ENCODE results near the gene MZT2A. TPM values are rescaled to one million over a fixed set of nuclear protein-coding genes. Genes with fewer than 3 reads are reported as not detected.
"Not testable (repeated sequence)": the region's sequence is repeated elsewhere in the genome, so short reads cannot be mapped to it uniquely, and the experiment has no call there.

MZT2A gene
- total and polyA plus RNA-seq, 9 of the 15 experiments (the other 6 are each of a cell fraction or from before 2014, with no cell fraction given), result 5.8 to 355 (median 101) TPM

DNA sequence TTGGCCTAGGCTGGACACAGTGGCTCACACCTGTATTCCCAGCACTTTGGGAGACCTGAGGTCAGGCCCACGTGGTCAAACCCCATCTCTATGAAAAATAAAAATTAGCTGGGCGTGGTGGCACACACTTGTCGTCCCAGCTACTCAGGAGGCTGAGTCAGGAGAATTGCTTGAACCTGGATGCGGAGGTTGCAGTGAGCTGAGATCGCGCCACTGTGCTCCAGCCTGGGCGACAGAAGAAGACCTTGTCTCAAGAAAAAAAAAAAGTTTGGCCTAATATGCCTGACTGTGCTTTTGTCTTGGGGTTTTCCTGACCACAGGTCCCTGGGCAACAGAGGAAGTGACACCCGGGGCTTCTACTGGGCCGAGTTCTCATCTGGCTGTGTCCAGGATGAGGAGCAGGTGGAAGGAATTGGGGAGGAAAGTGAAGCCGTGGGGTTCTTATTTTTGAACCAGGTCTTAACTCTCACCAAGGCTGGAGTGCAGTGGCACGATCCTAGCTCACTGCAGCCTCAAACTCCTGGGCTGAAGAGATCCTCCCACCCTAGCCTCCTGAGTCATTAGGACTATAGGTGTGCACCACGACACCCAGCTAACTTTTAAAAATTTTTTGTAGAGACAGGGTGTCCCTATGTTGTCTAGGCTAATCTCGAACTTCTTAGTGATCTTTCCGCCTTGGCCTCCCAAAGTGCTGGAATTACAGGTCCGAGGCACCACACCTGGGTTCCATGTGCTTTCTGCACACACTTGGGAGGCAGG lies 22.4 kb upstream of the MZT2A start:
- H3K27ac ChIP-seq (ENCODE audit: extremely low read depth, low read depth, low read length); POLR2A ChIA-PET; ATAC-seq; H4K20me1 ChIP-seq (replicated peaks; ENCODE audit: control insufficient read depth, insufficient read depth, low read length); H2AFZ ChIP-seq (ENCODE audit: low read depth, low read length); H3K4me2 ChIP-seq (ENCODE audit: insufficient read depth, low read length); H3K9me1 ChIP-seq (ENCODE audit: control insufficient read depth, insufficient read depth, low read length); H3K9me3 ChIP-seq (replicated peaks; ENCODE audit: control insufficient read depth, insufficient read depth, low read depth, low read length); FAIRE-seq; DNase-seq (ENCODE audit: extremely low read depth in 1 of 4, low spot score in 3 of 4); H3K4me3 ChIP-seq; H3K79me2 ChIP-seq (ENCODE audit: control insufficient read depth, insufficient read depth, low read length); intact Hi-C loops (cut with micrococcal nuclease); H3K9ac ChIP-seq (ENCODE audit: insufficient read depth in 1 of 2, low read depth in 2 of 2, low read length in 2 of 2); CTCF ChIA-PET (ENCODE audit: low intra/inter-chr PET ratio); BruUV-seq (replicated peaks); H3K27me3 ChIP-seq (ENCODE audit: control insufficient read depth in 2 of 2, insufficient read depth in 2 of 2, low read length in 2 of 2): not testable (repeated sequence)
- WGBS (ENCODE audit: insufficient coverage, low coverage, missing lambda C conversion rate), result 89% methylated on average over 12 of the region's 15 CpGs
- Histone ChIP-seq H3K36me3 (ENCODE audit: control insufficient read depth, insufficient read depth, low read length) (peaks cover 47% of the 10 kb centered on the region; the same call in 1 of the 3 replicates), H3K4me1 (replicated peaks in 1 of 2; ENCODE audit: control insufficient read depth in 2 of 2, insufficient read depth in 2 of 2, low read length in 2 of 2) (peaks cover 0 to 16% of the 10 kb centered on the region in 2 experiments; a peak in 2 of 5 replicates)
- in situ Hi-C loops (cut with MboI), result loop anchor here (25.0 kb wide), 1 partner anchor 1177 kb away; the partner anchor contains the start of gene IMP4
- peak; percentile 32; the same call in 1 of the 2 replicates for TF ChIP-seq POLR2A (conservative IDR thresholded peaks at IDR 0.05)

DNA sequence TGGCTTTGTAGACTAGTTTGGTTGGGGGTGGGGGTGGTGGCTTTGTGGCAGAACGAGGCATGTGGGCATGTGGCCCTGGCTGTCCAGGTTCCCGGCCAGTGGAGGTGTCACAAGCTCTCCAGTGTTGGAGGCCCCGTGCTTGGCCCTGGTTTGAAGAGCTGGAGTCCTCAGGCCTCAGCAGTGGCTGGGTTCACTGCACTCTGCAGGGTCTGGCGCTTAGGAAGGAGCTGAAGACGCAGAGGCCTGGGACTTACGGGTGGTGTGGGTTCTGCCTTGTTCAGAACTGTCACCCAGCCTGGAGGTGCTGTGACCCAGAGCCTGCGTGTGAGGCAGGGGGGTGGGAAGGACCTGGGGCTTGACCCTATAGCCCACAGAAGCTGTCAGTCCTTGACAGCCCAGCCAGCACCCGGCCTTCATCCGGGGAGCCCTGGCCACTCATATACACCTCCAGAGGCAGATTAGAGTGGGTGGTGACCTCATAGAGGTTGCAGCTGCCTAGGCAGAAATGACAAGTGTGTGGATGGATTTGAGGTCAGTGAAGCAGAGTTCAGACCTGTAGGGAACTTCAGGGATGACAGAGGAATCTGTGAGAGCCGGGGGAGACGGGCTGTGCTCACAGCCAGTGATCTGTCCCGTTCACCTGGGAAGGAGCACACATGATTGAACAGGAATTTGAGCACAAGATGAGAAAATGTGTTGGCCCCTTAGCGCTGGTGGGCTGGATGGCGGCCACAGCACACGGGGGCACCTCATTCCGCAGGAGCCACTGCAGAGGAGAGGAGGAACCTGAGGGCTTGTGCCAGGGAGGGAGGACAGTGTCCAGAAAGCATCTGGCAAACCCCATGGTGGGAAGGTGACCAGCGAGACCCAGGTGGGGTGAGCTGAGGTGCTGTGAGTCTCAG lies 20.0 kb upstream of the MZT2A start:
- H3K4me3 ChIP-seq; H2AFZ ChIP-seq (ENCODE audit: low read depth, low read length); H3K4me2 ChIP-seq (ENCODE audit: insufficient read depth, low read length); intact Hi-C loops (cut with micrococcal nuclease); H3K79me2 ChIP-seq (ENCODE audit: control insufficient read depth, insufficient read depth, low read length); H3K9me3 ChIP-seq (replicated peaks; ENCODE audit: control insufficient read depth, insufficient read depth, low read depth, low read length); H4K20me1 ChIP-seq (replicated peaks; ENCODE audit: control insufficient read depth, insufficient read depth, low read length); CTCF ChIA-PET (ENCODE audit: low intra/inter-chr PET ratio); H3K27me3 ChIP-seq (ENCODE audit: control insufficient read depth in 2 of 2, insufficient read depth in 2 of 2, low read length in 2 of 2); H3K9ac ChIP-seq (ENCODE audit: insufficient read depth in 1 of 2, low read depth in 2 of 2, low read length in 2 of 2); ATAC-seq; DNase-seq (ENCODE audit: extremely low read depth in 1 of 4, low spot score in 3 of 4); H3K9me1 ChIP-seq (ENCODE audit: control insufficient read depth, insufficient read depth, low read length); H3K27ac ChIP-seq (ENCODE audit: extremely low read depth, low read depth, low read length): not testable (repeated sequence)
- in situ Hi-C loops (cut with MboI), result loop anchor here (25.0 kb wide), 1 partner anchor 1175 kb away; the partner anchor contains the start of gene IMP4
- peaks cover 0 to 16% of the 10 kb centered on the region in 2 experiments; a peak in 2 of 5 replicates for H3K4me1 ChIP-seq (replicated peaks in 1 of 2; ENCODE audit: control insufficient read depth in 2 of 2, insufficient read depth in 2 of 2, low read length in 2 of 2)
- BruUV-seq (replicated peaks), result TSS peak; percentile 23
- H3K36me3 ChIP-seq (ENCODE audit: control insufficient read depth, insufficient read depth, low read length), result peaks cover 49% of the 10 kb centered on the region; the same call in 2 of the 3 replicates
- 94% methylated on average over 10 of the region's 17 CpGs for WGBS (ENCODE audit: insufficient coverage, low coverage, missing lambda C conversion rate)
- peak; percentile 44 for FAIRE-seq
- POLR2A ChIA-PET, result interaction anchor here (0.6 kb wide), 1 partner anchor 475 kb away, joined by 3 read pairs; no protein-coding TSS in a partner anchor

DNA sequence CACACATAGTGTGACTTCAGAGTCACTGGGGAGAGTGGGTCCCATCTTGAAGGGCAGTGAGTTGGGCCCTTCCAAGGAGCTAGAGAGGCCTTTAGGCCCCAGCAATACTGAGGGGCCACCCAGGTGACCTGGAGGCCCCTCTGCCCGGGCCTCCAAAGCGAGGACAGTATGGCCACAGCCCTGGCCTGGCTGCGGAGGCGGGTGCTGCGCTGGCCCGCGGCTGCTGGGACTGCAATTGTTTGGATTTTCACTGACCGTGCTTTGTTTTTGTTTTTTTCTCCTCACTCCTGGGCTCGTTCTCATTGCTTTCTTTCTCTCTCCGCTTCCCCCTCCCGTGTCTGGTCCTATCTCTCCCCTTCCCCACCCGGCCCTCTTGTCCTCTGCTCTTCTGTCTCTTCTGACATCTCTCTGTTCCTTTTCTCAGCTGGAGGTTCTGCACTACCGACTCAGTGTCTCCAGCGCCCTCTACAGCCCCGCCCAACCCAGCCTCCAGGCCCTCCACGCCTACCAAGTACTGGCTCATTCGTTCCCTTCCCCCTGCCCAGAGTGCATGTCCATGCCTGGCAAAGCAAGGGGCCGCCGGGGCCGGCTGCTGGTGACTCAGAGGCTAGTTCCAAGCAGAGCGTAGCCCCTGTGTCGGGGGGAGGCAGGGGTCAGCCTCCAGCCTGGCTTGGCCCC lies 19.2 kb upstream of the MZT2A start:
- H2AFZ ChIP-seq (ENCODE audit: low read depth, low read length); CTCF ChIA-PET (ENCODE audit: low intra/inter-chr PET ratio): not testable (repeated sequence)
- in situ Hi-C loops (cut with MboI), result loop anchor here (25.0 kb wide), 1 partner anchor 1174 kb away; the partner anchor contains the start of gene IMP4

More for the DNA sequence above, 19.2 kb upstream of the MZT2A start:
- intact Hi-C loops (cut with micrococcal nuclease); H3K79me2 ChIP-seq (ENCODE audit: control insufficient read depth, insufficient read depth, low read length); H3K4me1 ChIP-seq (replicated peaks in 1 of 2; ENCODE audit: control insufficient read depth in 2 of 2, insufficient read depth in 2 of 2, low read length in 2 of 2); BruUV-seq (replicated peaks); H3K9me3 ChIP-seq (replicated peaks; ENCODE audit: control insufficient read depth, insufficient read depth, low read depth, low read length); H3K4me3 ChIP-seq; H3K27me3 ChIP-seq (ENCODE audit: control insufficient read depth in 2 of 2, insufficient read depth in 2 of 2, low read length in 2 of 2); H3K9me1 ChIP-seq (ENCODE audit: control insufficient read depth, insufficient read depth, low read length); DNase-seq (ENCODE audit: extremely low read depth in 1 of 4, low spot score in 3 of 4); H3K4me2 ChIP-seq (ENCODE audit: insufficient read depth, low read length); H4K20me1 ChIP-seq (replicated peaks; ENCODE audit: control insufficient read depth, insufficient read depth, low read length); H3K9ac ChIP-seq (ENCODE audit: insufficient read depth in 1 of 2, low read depth in 2 of 2, low read length in 2 of 2); H3K27ac ChIP-seq (ENCODE audit: extremely low read depth, low read depth, low read length): not testable (repeated sequence)
- peak; percentile 73 for FAIRE-seq
- peaks cover 54% of the 10 kb centered on the region; the same call in 2 of the 3 replicates for H3K36me3 ChIP-seq (ENCODE audit: control insufficient read depth, insufficient read depth, low read length)
- WGBS (ENCODE audit: insufficient coverage, low coverage, missing lambda C conversion rate), result 93% methylated on average over 6 of the region's 22 CpGs
- ATAC-seq, result peak; percentile 78
- POLR2A ChIA-PET, result interaction anchor here (0.6 kb wide), 1 partner anchor 474 kb away, joined by 3 read pairs; no protein-coding TSS in a partner anchor

Data from K562 (cell line).